ENCODE results near the gene MOGAT3.

Gene MOGAT3

DNA sequence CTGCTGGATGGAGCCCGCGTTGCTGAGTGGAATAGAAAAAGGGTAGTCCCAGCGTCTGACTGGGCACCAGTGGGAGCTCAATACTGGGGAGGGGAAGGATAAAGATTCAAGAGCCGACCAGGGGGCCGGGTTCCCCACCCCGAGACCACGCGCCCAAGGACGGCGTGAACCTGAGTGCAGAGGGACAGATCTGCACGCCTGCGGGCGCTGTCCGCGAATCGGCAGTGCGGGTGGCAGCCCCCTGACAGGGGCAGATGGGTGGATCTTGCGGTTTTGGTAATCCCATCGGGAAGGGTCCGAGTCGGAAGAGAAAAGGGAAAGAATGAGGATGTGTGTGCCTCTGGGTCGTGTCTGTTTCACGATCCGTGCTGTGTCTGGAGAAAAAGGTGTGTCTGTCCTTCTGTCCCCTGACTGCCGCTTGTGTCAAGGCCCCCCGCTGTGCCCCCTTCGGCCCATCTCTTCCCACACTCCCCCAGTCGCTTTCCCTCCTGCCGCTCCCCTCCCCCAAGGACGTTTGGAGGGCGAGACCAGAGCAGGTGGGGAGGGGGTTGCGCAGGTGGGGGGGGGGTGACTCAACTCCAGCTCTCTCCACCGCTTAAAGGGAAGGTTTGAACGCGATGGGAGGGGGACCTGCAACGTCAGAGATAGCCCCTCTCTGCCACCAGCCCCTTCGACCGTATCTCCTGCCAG is 34.7 kb downstream of the MOGAT3 start:
- H3K9me3 ChIP-seq (ENCODE audit: control extremely low read depth in 1 of 5, control insufficient read depth in 4 of 5, insufficient read depth in 2 of 5, low read depth in 1 of 5, low read length in 4 of 5): no peaks in the 10 kb centered on the region
- peaks cover 0 to 2% (median 0%) of the 10 kb centered on the region in 4 experiments for H3K36me3 ChIP-seq (ENCODE audit: control insufficient read depth in 4 of 4, insufficient read depth in 4 of 4, low read length in 3 of 4)
- H3K4me1 ChIP-seq (ENCODE audit: control extremely low read depth in 1 of 4, control insufficient read depth in 4 of 4, insufficient read depth in 4 of 4, low read length in 3 of 4): peaks cover 0 to 53% (median 40%) of the 10 kb centered on the region in 4 experiments
- CTCF ChIA-PET: interaction anchor here (1.0 to 1.3 kb wide), 3 partner anchors 22 to 277 kb away, joined by 4 read pairs; partner anchors contain the start of gene UFSP1
- DNase-seq: no peak
- 2% methylated on average over 24 of the region's 38 CpGs for WGBS (ENCODE audit: insufficient coverage)
- peak overlapping the region in 3 of 7 experiments; percentile 22 to 40 (median 29) for H3K4me3 ChIP-seq (ENCODE audit: control insufficient read depth in 1 of 7, extremely low read depth in 1 of 7, insufficient read depth in 4 of 7, low read depth in 2 of 7, low read length in 6 of 7)
- no peak overlapping the region for H3K27ac ChIP-seq (ENCODE audit: insufficient read depth in 1 of 2, low read depth in 1 of 2, low read length in 2 of 2, poor library complexity in 1 of 2, severe bottlenecking in 2 of 2)
- POLR2A ChIA-PET: interaction anchor here (1.1 kb wide), 1 partner anchor 18 kb away, joined by 3 read pairs; no protein-coding TSS in a partner anchor
- peaks cover 5 to 91% (median 55%) of the 10 kb centered on the region in 5 experiments for H3K27me3 ChIP-seq (replicated peaks in 2 of 5; ENCODE audit: control insufficient read depth in 4 of 5, insufficient read depth in 5 of 5, low read length in 4 of 5)

DNA sequence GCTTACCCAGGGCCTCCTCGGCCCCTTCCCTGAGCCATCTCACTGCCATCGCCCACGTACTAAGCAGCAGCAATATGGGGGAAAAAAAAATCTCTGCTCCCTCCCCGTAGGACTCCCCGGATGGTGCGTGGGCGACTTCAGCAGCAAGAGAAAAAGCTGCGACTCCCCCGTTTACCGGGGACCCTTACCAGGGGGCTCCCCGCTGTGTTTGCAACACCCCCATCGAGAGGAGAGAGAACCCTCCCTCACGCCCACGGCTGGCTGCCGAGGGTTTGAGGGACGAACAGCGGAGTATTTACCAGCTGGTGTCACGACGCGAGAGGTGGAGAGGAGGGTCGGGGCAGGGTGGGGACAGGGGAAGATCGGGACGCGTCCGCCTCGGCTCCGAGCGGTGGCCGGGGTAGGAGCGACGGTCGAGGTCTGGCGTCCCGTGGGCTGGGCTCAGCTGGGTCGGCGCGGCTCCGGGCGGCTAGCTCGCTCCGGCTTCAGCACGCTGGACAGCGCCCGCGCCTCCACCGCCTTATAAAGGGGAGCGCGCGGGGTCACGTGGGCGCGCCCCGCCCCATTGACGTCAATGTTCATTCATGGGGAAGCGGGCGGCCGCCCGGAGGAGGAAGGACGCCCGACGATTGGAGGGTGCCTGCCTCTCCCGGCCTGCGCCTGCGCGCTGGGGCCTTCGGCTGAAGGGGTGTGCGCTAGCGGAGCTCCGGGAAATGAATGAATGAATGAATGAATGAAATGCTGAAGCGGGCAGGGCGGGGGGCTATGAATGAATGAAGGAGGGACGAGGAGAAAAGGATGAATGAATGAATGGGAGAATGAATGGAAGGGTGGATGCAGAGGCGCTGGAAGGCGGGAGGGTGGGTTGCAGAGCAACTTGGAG is 35.5 kb downstream of the MOGAT3 start, which contains the start of gene VGF:
VGF (minus strand) TSS at position 495 of the 883 bp plus-strand sequence. CDS start 726 bp downstream, outside the sequence.
- Histone ChIP-seq H3K36me3 (ENCODE audit: control insufficient read depth in 4 of 4, insufficient read depth in 4 of 4, low read length in 3 of 4) (peaks cover 0 to 2% (median 0%) of the 10 kb centered on the region in 4 experiments), H3K9me3 (ENCODE audit: control extremely low read depth in 1 of 5, control insufficient read depth in 4 of 5, insufficient read depth in 2 of 5, low read depth in 1 of 5, low read length in 4 of 5) (no peaks in the 10 kb centered on the region), H3K4me3 (ENCODE audit: control insufficient read depth in 1 of 7, extremely low read depth in 1 of 7, insufficient read depth in 4 of 7, low read depth in 2 of 7, low read length in 6 of 7) (peak within 1 kb of the TSS in 3 of 7 experiments; percentile 22 to 40 (median 29)), H3K27me3 (replicated peaks in 2 of 5; ENCODE audit: control insufficient read depth in 4 of 5, insufficient read depth in 5 of 5, low read length in 4 of 5) (peaks cover 5 to 83% (median 48%) of the 10 kb centered on the region in 5 experiments), H3K4me1 (ENCODE audit: control extremely low read depth in 1 of 4, control insufficient read depth in 4 of 4, insufficient read depth in 4 of 4, low read length in 3 of 4) (peaks cover 0 to 53% (median 39%) of the 10 kb centered on the region in 4 experiments), H3K27ac (ENCODE audit: insufficient read depth in 1 of 2, low read depth in 1 of 2, low read length in 2 of 2, poor library complexity in 1 of 2, severe bottlenecking in 2 of 2) (no peak within 1 kb of the TSS)
- peak; percentile 90 to 95 (median 94) for DNase-seq
- ChIA-PET POLR2A (interaction anchor here (1.1 kb wide), 1 partner anchor 17 kb away, joined by 3 read pairs; no protein-coding TSS in a partner anchor), CTCF (interaction anchor here (1.0 to 1.3 kb wide), 3 partner anchors 21 to 276 kb away, joined by 4 read pairs; partner anchors contain the start of gene UFSP1)
- WGBS (ENCODE audit: insufficient coverage): 2% methylated on average over 62 of the region's 74 CpGs

DNA sequence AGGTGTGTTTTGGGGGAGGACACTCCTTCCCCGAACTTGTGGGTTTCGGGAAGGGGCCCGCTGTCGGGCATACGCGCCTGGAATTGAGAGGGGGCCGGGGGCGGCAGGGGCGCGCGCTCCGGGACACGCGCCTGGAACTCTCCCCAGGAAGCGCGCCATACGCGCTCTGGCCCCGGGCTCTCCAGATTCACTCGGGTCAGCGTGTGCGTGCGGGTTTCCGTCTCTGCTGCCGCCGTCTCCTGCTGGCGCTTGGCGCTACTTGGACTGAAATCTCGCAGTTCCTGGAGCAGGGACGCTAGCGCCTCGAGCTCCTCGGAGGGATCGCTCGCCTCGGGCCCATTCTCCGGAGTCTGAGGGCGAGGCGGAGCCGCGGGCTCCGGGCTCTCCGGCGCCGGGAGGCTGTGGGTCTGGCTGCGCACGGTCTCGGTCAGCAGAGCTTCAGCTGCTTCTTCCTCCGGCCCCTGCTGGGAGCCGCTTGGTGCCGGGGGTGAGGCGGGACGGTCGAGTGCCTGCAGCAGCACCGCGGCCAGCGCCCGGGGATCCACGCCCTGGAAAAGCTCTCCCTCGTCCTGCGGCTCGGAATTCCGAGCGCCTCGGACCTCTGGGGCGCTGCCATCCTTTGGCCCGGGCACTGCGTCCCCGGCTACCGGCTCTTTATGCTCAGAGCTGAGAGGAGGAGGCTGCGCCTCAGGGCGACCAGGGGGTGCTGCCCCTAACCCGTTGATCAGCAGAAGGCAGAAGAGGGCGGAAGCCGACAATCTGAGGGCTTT is 36.6 kb downstream of the MOGAT3 start:
- ChIA-PET CTCF (no interaction called here), POLR2A (no interaction called here)
- H3K27ac ChIP-seq (ENCODE audit: insufficient read depth in 1 of 2, low read depth in 1 of 2, low read length in 2 of 2, poor library complexity in 1 of 2, severe bottlenecking in 2 of 2): no peak overlapping the region
- peak overlapping the region in 2 of 7 experiments; percentile 54 for H3K4me3 ChIP-seq (ENCODE audit: control insufficient read depth in 1 of 7, extremely low read depth in 1 of 7, insufficient read depth in 4 of 7, low read depth in 2 of 7, low read length in 6 of 7)
- peaks cover under 1 to 73% (median 40%) of the 10 kb centered on the region in 5 experiments for H3K27me3 ChIP-seq (replicated peaks in 2 of 5; ENCODE audit: control insufficient read depth in 4 of 5, insufficient read depth in 5 of 5, low read length in 4 of 5)
- WGBS (ENCODE audit: insufficient coverage): 3% methylated on average over 68 of the region's 75 CpGs
- no peak for DNase-seq
- no peaks in the 10 kb centered on the region for H3K9me3 ChIP-seq (ENCODE audit: control extremely low read depth in 1 of 5, control insufficient read depth in 4 of 5, insufficient read depth in 2 of 5, low read depth in 1 of 5, low read length in 4 of 5)
- H3K36me3 ChIP-seq (ENCODE audit: control insufficient read depth in 4 of 4, insufficient read depth in 4 of 4, low read length in 3 of 4): peaks cover 0 to 7% (median 0%) of the 10 kb centered on the region in 4 experiments
- H3K4me1 ChIP-seq (ENCODE audit: control extremely low read depth in 1 of 4, control insufficient read depth in 4 of 4, insufficient read depth in 4 of 4, low read length in 3 of 4): peaks cover 0 to 45% (median 36%) of the 10 kb centered on the region in 4 experiments

DNA sequence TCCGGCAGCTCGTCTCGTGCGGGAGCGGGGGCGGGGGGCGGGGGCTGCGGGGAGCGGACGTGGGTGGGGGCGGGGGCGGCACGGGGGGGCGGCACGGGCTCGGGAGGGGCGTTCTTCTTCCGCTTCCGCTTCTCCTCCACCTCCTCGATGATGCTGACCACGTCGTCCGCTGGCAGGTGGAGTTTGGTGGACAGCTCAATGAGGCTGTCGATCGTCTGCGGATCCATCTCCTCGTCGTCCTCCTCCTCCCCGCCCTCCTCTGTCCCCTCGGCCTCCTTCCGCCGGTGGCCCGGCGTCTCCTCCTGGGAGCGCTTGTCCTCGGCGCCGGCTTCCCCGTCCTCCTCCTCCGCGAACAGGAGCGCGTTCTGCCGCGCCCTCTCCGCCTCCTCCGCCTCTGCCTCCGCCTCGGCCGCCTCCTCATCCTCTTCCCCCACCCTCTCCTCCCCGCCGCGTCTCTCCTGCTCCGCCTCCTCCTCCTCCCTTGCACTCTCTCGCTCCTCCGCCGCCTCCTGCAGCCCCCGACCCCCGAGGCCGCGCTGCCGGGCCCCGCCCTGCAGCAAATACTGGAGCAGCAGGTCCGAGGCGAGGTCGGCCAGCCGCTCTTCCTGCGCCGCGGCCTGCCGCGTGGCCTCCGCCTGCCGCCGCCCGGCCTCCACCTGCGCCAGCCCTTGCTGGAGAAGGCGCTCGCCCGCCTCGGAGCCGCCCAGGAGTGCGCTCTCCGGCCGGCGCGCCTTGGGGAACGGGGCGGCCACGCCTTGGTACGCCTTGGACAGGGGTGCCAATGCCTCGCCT is 37.4 kb downstream of the MOGAT3 start:
- Histone ChIP-seq H3K36me3 (ENCODE audit: control insufficient read depth in 4 of 4, insufficient read depth in 4 of 4, low read length in 3 of 4) (peaks cover 0 to 11% (median 0%) of the 10 kb centered on the region in 4 experiments), H3K4me3 (ENCODE audit: control insufficient read depth in 1 of 7, extremely low read depth in 1 of 7, insufficient read depth in 4 of 7, low read depth in 2 of 7, low read length in 6 of 7) (peak overlapping the region in 6 of 7 experiments; percentile 10 to 54 (median 43)), H3K9me3 (ENCODE audit: control extremely low read depth in 1 of 5, control insufficient read depth in 4 of 5, insufficient read depth in 2 of 5, low read depth in 1 of 5, low read length in 4 of 5) (no peaks in the 10 kb centered on the region), H3K27me3 (replicated peaks in 2 of 5; ENCODE audit: control insufficient read depth in 4 of 5, insufficient read depth in 5 of 5, low read length in 4 of 5) (peaks cover 0 to 65% (median 32%) of the 10 kb centered on the region in 5 experiments), H3K27ac (ENCODE audit: insufficient read depth in 1 of 2, low read depth in 1 of 2, low read length in 2 of 2, poor library complexity in 1 of 2, severe bottlenecking in 2 of 2) (no peak overlapping the region), H3K4me1 (ENCODE audit: control extremely low read depth in 1 of 4, control insufficient read depth in 4 of 4, insufficient read depth in 4 of 4, low read length in 3 of 4) (peaks cover 0 to 45% (median 36%) of the 10 kb centered on the region in 4 experiments)
- ChIA-PET POLR2A (no interaction called here), CTCF (interaction anchor here (0.6 to 1.6 kb wide), 3 partner anchors 11 to 313 kb away, joined by 3 read pairs; no protein-coding TSS in a partner anchor)
- under 1% methylated on average over 74 of the region's 92 CpGs for WGBS (ENCODE audit: insufficient coverage)
- DNase-seq: no peak

DNA sequence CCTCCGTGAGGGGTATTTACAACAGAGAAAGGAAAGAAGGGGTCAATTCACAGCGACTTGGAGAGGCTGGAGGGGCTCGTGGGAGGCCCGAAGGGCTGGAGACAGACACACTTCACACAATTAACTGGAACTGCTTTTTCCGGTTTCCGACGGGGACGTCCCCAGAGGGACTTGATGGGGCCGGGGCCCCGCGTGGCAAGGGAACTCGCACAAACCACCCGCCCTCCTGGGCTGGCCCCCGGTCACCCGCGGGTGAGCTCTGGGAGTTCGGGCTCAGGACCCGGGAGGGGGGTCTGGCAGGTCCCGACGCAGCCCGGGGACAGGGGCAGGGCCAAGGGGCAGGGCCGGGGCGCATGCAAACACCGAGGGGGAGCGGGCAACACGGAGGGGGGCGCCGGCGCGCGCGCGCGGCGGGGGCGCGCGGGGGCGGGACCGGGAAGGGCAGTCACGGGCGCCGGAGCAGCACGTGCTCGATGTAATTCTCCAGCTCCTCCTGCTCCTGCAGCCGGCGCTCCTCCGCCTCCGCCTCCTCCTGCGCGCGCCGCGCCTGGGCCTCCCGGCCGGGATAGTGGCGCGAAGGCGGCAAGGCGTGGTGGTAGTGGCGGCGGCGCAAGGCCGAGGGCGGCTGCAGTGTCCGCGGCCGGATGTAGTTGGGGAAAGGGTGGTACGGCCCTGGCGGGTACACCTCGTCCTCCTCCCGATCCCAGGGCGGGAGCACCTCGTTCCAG is 38.1 kb downstream of the MOGAT3 start:
- CTCF ChIA-PET: interaction anchor here (0.6 to 1.6 kb wide), 3 partner anchors 12 to 312 kb away, joined by 3 read pairs; no protein-coding TSS in a partner anchor
- peaks cover 0 to 57% (median 26%) of the 10 kb centered on the region in 5 experiments for H3K27me3 ChIP-seq (replicated peaks in 2 of 5; ENCODE audit: control insufficient read depth in 4 of 5, insufficient read depth in 5 of 5, low read length in 4 of 5)
- WGBS (ENCODE audit: insufficient coverage): 0% methylated on average over 44 of the region's 74 CpGs
- peak in 1 of 3 donors; percentile 33 for DNase-seq
- POLR2A ChIA-PET: no interaction called here
- peaks cover 0 to 14% (median 0%) of the 10 kb centered on the region in 4 experiments for H3K36me3 ChIP-seq (ENCODE audit: control insufficient read depth in 4 of 4, insufficient read depth in 4 of 4, low read length in 3 of 4)
- peak overlapping the region in 4 of 7 experiments; percentile 19 to 54 (median 39) for H3K4me3 ChIP-seq (ENCODE audit: control insufficient read depth in 1 of 7, extremely low read depth in 1 of 7, insufficient read depth in 4 of 7, low read depth in 2 of 7, low read length in 6 of 7)
- no peaks in the 10 kb centered on the region for H3K9me3 ChIP-seq (ENCODE audit: control extremely low read depth in 1 of 5, control insufficient read depth in 4 of 5, insufficient read depth in 2 of 5, low read depth in 1 of 5, low read length in 4 of 5)
- H3K4me1 ChIP-seq (ENCODE audit: control extremely low read depth in 1 of 4, control insufficient read depth in 4 of 4, insufficient read depth in 4 of 4, low read length in 3 of 4): peaks cover 0 to 45% (median 36%) of the 10 kb centered on the region in 4 experiments
- H3K27ac ChIP-seq (ENCODE audit: insufficient read depth in 1 of 2, low read depth in 1 of 2, low read length in 2 of 2, poor library complexity in 1 of 2, severe bottlenecking in 2 of 2): no peak overlapping the region

Data from common myeloid progenitor, CD34-positive (primary cell).